Lower leg skin (tissue), 3 donors: Measurements from ENCODE around the gene CALML6.

Experiments used
- POLR2A ChIP-seq, 2 donors: fragments of 450-650 bp; IDR thresholded peaks; one replicate each; pipeline ENCODE4 v1.6.1; 2016 to 2017; ENCODE audit warnings: antibody characterized with exemption in 2 of 2, mild to moderate bottlenecking in 1 of 2, moderate library complexity in 1 of 2
- TF ChIP-seq, protein P1 (sequence below), 3 donors: fragments of 450-650 bp; IDR thresholded peaks; one replicate each; pipeline ENCODE4 v1.5.1; 2016; ENCODE audit warnings: antibody characterized with exemption in 3 of 3, mild to moderate bottlenecking in 3 of 3, moderate library complexity in 2 of 3

DNA sequence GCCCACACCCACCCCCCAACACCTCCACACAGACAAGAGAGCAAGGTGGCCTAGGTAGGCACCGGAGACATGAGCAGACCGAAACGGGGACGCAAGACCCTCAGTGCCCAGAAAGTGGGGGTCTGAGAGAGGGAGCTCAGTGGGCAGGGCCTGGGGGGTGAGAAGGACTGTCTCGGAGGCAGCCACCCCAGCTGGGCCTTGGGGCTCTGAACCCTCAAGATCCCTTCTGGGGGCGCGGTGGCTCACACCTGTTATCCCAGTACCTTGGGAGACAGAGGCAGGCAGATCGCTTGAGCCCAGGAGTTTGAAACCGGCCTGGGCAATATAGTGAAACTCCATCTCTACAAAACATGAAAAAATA is 15.1 kb upstream of the CALML6 start:
- TF ChIP-seq, protein P1, sequence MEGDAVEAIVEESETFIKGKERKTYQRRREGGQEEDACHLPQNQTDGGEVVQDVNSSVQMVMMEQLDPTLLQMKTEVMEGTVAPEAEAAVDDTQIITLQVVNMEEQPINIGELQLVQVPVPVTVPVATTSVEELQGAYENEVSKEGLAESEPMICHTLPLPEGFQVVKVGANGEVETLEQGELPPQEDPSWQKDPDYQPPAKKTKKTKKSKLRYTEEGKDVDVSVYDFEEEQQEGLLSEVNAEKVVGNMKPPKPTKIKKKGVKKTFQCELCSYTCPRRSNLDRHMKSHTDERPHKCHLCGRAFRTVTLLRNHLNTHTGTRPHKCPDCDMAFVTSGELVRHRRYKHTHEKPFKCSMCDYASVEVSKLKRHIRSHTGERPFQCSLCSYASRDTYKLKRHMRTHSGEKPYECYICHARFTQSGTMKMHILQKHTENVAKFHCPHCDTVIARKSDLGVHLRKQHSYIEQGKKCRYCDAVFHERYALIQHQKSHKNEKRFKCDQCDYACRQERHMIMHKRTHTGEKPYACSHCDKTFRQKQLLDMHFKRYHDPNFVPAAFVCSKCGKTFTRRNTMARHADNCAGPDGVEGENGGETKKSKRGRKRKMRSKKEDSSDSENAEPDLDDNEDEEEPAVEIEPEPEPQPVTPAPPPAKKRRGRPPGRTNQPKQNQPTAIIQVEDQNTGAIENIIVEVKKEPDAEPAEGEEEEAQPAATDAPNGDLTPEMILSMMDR (IDR thresholded peaks at IDR 0.05): no peak
- no peak for TF ChIP-seq POLR2A (IDR thresholded peaks at IDR 0.05)
